Left lobe of liver (tissue), 2 donors: Measurements from ENCODE around the gene NXPH1. TPM values are rescaled to one million over a fixed set of nuclear protein-coding genes. Genes with fewer than 3 reads are reported as not detected.

Experiments used
- ATAC-seq: fragments of 200-7000 bp; cut with Tn5 transposase; one replicate; pipeline ENCODE4 v1.9.1; 2020; ENCODE audit warnings: mild to moderate bottlenecking, moderate library complexity
- DNase-seq: peaks from one replicate; pipeline ENCODE4 v3.0.0-alpha.2; 2020; ENCODE audit warnings: low spot score
- total RNA-seq: library from RNA; stranded (reverse); gene quantifications from one replicate; pipeline ENCODE4 v1.2.1, GENCODE V29; 2021
- donor health status: DM: no; HTN: no; CAD: no; lungs with moderate emphysema.
- donor health status: DM: no; HTN: yes; CAD: no.

Gene NXPH1
- total RNA-seq, 1 donor from 2014 or later = not detected

- DNase-seq = no peak
- no peak for ATAC-seq
Observed at GRCh38 chr7:8435590-8436545, 2.5 kb downstream of the NXPH1 start.

GRCh38 chr7:8436965-8437364 lies 3.6 kb downstream of the NXPH1 start:
- ATAC-seq (peak; percentile 96), DNase-seq (no peak)

GRCh38 chr7:8437606-8438005 lies 4.2 kb downstream of the NXPH1 start:
- DNase-seq (no peak), ATAC-seq (no peak)

- ATAC-seq = no peak
- no peak for DNase-seq
Observed at GRCh38 chr7:8440670-8441069, 7.3 kb downstream of the NXPH1 start.

GRCh38 chr7:8441106-8441965 lies 7.9 kb downstream of the NXPH1 start:
- DNase-seq (no peak), ATAC-seq (no peak)

GRCh38 chr7:8442051-8442813 lies 8.8 kb downstream of the NXPH1 start:
- DNase-seq (no peak), ATAC-seq (no peak)

- no peak for DNase-seq
- ATAC-seq = peak; percentile 89
Observed at GRCh38 chr7:8442814-8443304, 9.4 kb downstream of the NXPH1 start.

- ATAC-seq (peak; percentile 58), DNase-seq (no peak)
Observed at GRCh38 chr7:8443576-8444467, 10.4 kb downstream of the NXPH1 start.

GRCh38 chr7:8444468-8444769 lies 11.0 kb downstream of the NXPH1 start:
- DNase-seq (no peak), ATAC-seq (no peak)

GRCh38 chr7:8453535-8453934 lies 20.1 kb downstream of the NXPH1 start:
- DNase-seq (no peak), ATAC-seq (no peak)

- ATAC-seq = no peak
- DNase-seq = no peak
Observed at GRCh38 chr7:8455426-8455825, 22.0 kb downstream of the NXPH1 start.

- ATAC-seq (no peak), DNase-seq (no peak)
Observed at GRCh38 chr7:8462309-8462708, 28.9 kb downstream of the NXPH1 start.

- DNase-seq (no peak), ATAC-seq (no peak)
Observed at GRCh38 chr7:8465338-8465737, 31.9 kb downstream of the NXPH1 start.

- no peak for ATAC-seq
- no peak for DNase-seq
Observed at GRCh38 chr7:8480527-8480926, 47.1 kb downstream of the NXPH1 start.

- ATAC-seq = no peak
- DNase-seq = no peak
Observed at GRCh38 chr7:8481096-8481495, 47.7 kb downstream of the NXPH1 start.

GRCh38 chr7:8481752-8482446 lies 48.5 kb downstream of the NXPH1 start:
- no peak for ATAC-seq
- DNase-seq = no peak

GRCh38 chr7:8490391-8491045 lies 57.1 kb downstream of the NXPH1 start:
- ATAC-seq = no peak
- no peak for DNase-seq

- DNase-seq (no peak), ATAC-seq (no peak)
Observed at GRCh38 chr7:8491106-8491505, 57.7 kb downstream of the NXPH1 start.
